ENCODE data around the gene USP53.
A peak's percentile ranks its signal among the peaks of the same experiment; 100 is the strongest.
"Not testable (repeated sequence)": the region's sequence is repeated elsewhere in the genome, so short reads cannot be mapped to it uniquely, and the experiment has no call there.

USP53 gene

DNA sequence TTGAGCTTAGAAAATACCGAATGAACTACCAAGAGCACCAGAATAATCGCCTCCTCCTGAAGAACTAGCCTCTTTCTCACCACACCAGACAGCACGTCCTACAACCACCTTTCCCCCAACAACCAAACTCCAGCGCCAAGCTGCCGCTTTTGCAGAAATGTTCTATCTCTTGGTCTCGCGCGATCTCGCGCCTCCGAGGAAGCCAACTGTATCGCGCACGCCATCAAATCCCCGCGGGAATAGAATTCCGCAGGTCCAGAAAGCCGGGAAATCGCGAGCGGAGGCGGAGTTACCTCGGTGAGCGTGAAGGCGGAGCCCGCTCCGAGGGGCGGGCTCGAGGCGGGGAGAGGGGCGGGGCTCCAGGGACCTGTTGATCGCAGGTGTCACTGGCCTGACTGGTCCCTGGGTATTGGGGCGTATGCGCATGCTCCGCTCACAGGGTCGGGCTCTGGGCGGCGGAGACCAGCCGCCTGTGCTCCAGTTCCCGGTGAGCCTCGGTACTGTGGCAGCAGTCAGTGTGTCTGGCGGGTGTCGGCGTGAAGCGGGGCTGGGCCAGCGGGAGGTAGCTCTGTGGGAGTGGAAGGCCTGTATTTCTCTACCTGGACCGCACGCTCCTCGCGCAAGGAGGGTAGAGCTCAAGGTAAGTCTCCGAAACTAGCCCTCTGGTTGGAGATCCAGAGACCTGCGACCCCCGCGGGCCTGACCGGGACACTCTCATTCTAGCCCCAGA, at the start of gene USP53:
TSS of gene USP53 (plus strand) at position 480 of the 730 bp plus-strand sequence. CDS start 27,047 bp downstream, outside the sequence.
- peak; percentile 97 for DNase-seq (ENCODE audit: low read depth in 1 of 2, low spot score in 1 of 2)

DNA sequence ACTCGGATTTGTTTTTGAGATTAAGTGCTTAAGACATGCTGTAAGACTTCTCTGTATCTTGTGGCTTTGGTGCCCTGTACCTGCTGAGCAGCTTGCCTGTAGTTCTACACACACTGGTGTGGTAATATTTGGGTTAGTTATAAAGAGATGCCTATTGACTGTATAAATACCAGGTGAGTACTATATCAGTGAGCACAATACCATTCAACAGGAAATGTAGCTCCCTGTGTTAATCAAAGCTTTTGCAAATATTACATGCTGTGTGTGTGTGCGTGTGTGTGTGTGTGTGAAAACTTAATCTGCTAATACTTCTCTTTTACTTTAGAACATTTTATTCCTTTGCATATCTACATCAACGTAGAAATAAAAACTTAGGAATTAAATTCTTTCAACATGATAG, 46.7 kb upstream of the USP53 start:
- DNase-seq (ENCODE audit: low read depth in 1 of 2, low spot score in 1 of 2) = no peak

DNA sequence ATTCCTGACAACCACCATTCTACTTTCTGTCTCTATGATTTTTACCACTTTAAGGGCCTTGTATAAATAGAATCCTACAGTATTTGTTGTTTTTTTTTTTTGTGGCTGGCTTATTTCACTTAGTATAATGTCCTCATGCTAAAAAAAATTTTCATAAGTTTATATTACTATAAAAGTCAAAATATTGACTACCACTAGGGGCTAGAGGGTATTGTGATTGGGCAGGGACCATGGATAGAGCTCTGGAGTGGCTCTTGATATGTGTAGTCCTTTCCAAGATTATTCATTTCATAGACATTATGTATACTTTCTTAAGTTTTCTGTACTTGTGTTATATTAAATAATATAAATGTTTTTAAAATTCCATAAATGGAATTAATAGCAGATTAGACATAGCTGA, 42.3 kb upstream of the USP53 start:
- DNase-seq (ENCODE audit: low read depth in 1 of 2, low spot score in 1 of 2) = no peak

DNA sequence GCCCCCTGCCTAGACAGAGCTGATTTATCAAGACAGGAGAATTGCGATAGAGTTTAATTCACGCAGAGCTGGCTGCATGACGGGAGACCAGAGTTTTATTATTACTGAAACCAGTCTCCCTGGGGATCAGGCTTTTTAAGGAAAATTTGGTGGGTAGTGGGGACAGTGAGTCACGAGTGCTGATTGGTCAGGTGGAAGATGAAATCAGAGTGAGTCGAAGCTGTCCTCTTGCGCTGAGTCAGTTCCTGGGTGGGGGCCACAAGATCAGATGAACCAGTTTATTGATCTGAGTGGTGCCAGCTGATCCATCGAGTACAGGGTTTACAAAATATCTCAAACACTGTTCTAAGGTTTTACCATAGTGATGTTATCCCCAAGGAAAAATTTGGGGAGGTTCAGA, 40.3 kb upstream of the USP53 start:
- DNase-seq (ENCODE audit: low read depth in 1 of 2, low spot score in 1 of 2) = no peak

DNA sequence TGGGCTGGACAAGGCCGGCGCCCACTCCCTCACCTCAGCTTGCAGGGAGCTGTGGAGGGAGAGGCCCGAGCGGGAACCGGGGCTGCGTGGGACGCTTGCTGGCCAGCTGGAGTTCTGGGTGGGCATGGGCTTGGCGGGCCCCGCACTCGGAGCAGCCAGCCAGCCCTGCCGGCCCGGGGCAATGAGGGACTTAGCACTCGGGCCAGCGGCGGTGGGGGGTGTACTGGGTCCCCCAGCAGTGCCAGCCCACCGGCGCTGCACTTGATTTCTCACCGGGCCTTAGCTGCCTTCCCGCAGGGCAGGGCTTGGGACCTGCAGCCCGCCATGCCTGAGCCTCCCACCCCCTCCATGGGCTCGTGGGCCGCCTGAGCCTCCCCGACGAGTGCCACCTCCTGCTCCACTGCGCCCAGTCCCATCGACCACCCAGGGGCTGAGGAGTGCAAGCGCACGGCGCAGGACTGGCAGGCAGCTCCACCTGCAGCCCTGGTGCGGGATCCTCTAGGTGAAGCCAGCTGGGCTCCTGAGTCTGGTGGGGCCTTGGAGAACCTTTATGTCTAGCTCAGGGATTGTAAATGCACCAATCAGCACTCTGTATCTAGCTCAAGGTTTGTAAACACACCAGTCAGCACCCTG, 38.7 kb upstream of the USP53 start:
- not testable (repeated sequence) for DNase-seq (ENCODE audit: low read depth in 1 of 2, low spot score in 1 of 2)

DNA sequence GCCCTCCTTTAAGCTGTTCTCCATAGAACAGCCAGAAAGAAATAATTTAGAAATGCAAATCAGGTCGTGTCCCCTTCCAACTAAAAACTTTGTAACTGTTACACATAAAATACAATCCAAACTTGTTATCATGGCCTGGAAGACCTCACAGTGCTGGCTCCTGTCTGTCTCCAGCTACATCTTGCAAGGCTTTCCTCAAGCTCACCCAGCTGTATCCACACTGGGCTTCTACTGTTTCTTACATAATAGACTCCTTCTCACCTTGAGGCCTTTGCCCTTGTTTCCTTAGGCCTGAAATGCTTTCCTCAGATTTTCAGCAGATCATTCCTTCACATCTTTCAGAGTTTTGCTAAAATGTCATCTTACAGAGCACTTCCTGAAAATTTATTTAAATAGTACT, 33.5 kb upstream of the USP53 start:
- no peak for DNase-seq (ENCODE audit: low read depth in 1 of 2, low spot score in 1 of 2)

DNA sequence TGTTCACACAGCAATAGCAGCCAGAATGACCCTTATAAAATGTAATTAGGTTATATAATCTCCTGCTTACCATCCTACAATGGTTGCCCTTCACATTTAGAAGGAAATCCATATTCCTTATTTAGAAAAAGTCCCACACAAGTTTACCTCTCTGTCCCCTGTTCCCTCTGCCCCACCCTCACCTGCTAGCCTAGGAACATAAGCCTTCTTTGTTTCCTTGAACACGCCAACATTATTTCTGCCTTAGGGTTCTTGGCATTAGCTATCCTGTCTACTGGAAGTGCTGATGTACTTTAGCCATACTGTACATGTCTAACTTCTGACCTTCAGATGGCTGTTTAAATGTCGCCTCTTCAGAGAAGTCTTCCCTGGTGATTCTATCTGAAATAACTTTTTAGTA, 28.4 kb upstream of the USP53 start:
- DNase-seq (ENCODE audit: low read depth in 1 of 2, low spot score in 1 of 2) = no peak

DNA sequence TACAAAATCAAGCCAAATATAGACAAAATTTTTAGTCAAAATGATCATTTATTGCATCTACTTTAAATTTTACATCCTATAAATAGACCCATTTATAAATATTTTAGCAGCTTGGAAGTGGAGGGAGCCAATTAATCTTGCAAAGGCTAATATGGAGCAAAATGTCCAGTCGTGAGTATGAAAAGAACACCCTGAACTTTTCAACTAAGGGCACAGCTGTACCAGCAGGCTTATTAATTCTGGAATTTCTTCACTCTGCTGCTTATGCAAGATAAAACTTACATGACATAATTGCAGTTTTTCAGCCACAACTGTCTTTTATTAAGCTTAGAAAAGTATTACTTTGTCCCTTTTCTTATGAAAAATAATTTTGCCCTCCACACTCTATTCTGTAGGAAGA, 22.9 kb upstream of the USP53 start:
- no peak for DNase-seq (ENCODE audit: low read depth in 1 of 2, low spot score in 1 of 2)

DNA sequence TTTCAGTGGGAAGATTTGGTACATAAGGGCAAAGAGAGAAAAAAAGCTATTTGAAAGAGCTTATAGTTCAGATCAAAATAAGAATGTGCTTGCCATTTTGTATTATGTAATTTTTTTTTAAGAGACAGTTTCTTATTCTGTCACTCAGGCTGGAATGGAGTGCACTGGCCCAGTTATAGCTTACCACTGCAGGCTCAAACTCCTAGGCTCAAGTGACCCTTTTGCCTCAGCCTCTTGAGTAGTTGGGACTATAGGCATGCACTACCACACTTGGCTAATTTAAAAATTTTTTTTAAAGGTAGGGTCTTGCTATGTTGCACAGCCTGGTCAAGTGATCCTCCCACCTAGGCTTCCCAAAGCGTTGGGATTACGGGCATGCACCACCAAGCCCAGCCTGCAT, 22.2 kb upstream of the USP53 start:
- DNase-seq (ENCODE audit: low read depth in 1 of 2, low spot score in 1 of 2) = no peak

DNA sequence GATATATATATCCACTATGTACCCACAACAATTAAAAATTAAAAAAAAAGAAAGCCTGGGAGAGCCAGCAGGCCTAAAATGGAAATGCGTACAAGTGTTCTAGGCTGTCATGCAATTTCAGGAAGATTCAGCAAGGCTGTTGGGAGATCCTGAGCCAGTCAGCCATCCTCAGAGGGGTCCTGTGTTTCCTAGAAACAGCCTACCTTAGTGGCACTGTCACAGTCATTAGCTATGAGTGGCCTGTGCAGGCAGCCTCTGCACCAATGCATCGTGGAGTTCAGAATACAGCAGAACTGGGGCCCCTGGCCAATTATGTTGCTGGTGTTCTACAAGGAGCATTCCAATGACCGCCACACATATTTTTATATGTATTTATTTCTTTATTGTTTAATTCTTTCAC, 21.0 kb upstream of the USP53 start:
- no peak for DNase-seq (ENCODE audit: low read depth in 1 of 2, low spot score in 1 of 2)

DNA sequence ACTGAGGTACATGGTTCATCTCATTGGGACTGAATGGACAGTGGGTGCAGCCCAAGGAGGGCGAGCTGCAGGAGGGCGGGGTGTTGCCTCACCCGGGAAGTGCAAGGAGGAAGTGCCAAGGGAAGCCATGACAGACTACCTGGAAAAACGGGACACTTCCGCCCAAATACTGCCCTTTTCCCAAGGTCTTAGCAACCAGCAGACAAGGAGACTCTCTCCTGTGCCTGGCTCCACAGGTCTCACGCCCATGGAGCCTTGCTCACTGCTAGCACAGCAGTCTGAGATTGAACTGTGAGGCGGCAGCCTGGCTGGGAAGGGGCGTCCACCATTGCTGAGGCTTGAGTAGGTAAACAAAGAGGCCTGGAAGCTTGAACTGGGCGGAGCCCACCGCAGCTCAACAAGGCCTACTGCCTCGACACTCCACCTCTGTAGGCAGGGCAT, 14.7 kb upstream of the USP53 start:
- DNase-seq (ENCODE audit: low read depth in 1 of 2, low spot score in 1 of 2) = no peak

DNA sequence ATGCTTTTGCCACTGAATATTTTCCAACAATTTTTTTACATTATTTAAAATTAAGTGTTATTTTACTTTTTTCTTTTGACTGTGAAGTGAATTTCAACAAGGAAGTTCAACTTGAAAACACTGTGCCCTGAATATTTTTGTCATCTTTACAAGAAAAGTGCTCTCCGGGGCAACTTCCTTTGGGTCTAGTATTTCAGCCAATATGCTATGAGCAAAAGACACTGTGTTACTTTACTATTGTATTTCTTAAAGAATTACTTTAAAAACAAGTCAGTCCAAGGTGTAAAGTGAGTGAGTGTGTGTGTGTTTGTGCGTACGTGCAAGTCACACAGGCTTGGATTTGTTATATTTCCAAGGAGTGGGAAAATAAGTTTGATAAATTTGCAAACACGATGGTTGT, 7.6 kb upstream of the USP53 start:
- no peak for DNase-seq (ENCODE audit: low read depth in 1 of 2, low spot score in 1 of 2)

DNA sequence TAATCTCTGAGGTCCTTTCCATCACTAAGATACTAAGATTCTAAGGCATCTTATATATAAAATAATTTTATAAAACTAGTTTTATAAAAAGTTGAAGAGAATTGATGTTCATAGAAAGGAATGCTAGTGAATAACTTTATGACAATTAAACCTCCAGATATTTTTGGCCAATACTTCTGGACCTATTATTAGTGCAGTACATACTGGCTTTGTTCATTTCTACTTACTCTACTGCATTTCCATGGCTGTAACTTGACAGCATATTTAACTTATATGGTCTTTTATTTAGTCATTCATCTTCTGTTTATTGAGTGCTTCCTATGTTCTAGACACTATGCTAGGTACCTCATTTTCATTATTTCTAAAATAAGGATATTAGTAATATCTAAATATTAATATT, 6.8 kb upstream of the USP53 start:
- DNase-seq (ENCODE audit: low read depth in 1 of 2, low spot score in 1 of 2) = no peak

DNA sequence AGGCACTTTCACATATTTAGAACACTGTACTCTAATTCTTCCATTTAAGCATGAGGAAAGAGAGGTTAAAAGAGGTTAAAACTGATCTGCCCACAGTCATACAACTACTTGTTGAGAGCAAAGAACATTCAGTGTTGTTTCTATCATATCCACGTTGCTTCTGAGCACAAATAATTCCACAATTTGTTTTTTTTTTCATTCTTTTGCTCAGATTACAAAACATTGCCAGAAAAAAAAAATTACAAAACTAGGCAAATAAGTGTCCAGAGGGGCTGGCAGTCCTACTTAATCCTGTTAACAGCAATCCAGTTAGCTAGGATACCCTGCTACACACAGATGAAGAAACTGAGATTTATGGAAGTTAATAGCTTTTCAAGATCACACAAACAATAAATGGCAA, 6.3 kb upstream of the USP53 start:
- DNase-seq (ENCODE audit: low read depth in 1 of 2, low spot score in 1 of 2) = no peak

DNA sequence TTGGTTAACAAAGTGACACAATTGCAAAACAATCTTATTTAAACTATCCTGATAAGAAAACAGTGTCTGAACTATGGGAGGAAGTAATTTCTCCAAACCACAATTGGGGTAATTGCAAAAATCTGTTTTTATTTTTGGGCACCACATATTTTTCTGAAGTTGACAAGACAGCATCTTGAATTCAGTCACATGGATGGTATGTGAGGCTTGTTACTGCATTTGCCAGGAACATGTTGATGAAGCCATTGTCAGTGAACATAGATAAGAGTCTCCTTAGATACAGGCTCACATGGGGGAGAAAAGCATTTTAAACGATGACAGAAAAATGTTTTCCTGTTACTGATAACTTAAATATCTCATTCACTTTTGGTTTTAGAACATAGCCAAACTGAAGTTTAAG, 5.5 kb upstream of the USP53 start:
- no peak for DNase-seq (ENCODE audit: low read depth in 1 of 2, low spot score in 1 of 2)

DNA sequence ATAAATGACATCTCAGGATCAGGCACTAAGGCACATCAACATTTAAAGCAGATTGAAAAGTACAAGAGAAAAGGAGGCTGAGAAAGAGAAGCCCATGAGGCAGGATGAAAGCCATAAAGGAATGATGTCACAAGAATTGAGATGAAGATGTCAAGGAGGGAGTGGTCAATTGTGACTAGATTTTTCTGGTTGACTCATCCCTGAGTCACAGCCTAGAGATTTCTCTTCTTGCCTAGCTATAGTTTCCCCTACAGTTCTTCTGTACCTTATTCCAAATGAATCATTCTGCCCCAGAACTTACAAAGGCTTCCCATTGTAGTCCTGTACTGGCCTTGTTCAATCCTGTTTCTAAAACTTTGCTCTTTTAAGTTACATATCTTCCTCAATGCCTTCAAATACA, 3.4 kb upstream of the USP53 start:
- peak in 1 of 2 donors; percentile 75 for DNase-seq (ENCODE audit: low read depth in 1 of 2, low spot score in 1 of 2)

DNA sequence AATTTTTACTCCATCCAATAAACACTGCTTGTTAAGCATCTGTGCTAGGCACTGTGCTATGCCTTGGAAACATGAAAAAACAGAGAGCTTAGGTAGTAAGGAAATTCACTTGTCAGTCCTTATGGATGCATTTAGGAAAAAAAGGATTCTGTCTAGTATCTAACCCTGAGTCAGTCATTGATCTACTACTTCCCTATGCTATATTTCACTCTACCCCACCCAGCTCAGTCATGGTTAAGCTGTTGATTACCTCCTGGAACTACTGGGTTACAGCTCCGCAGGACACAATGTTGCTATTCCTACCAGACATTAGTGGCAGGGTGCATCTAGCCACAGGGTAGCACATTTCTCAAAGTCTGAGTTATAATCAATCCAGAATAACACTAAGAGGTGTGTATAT, 2.9 kb upstream of the USP53 start:
- no peak for DNase-seq (ENCODE audit: low read depth in 1 of 2, low spot score in 1 of 2)

DNA sequence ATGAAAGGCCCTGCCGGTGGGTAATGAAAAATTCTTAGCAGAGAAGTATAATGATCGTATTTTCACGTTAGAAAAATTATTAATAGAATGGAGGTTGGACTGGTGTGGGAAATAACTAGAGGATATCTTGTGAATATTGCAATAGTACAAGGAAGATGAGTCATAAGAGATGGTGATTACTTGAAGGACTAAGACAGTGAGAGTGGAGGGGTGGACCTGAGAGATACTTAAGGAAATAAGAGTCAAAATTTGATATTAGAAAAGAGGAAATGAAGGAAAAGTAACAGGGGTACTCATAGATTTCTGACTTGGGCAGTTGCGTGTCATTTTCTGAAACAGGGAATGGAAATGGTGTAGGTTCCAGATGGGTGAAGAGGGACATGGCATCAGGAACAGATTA, 1.7 kb upstream of the USP53 start:
- DNase-seq (ENCODE audit: low read depth in 1 of 2, low spot score in 1 of 2) = no peak

DNA sequence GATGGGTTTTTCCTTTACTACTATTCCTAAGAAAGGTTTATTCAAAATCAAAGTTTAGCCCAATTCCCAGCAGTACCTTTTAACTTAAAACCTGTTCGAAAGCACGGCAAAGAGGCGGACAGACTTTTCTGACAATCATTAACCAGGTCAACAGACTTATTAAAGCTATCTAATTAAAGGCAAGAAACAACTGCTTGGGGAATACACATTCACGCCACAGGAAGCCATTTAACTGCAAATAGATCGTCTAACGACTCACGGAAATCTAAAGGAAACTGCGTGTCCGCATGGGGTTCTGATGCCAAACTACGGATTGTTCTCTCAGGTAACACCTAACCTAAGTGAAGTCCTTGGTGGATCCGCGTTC, 663 bp upstream of the USP53 start:
- DNase-seq (ENCODE audit: low read depth in 1 of 2, low spot score in 1 of 2) = no peak

DNA sequence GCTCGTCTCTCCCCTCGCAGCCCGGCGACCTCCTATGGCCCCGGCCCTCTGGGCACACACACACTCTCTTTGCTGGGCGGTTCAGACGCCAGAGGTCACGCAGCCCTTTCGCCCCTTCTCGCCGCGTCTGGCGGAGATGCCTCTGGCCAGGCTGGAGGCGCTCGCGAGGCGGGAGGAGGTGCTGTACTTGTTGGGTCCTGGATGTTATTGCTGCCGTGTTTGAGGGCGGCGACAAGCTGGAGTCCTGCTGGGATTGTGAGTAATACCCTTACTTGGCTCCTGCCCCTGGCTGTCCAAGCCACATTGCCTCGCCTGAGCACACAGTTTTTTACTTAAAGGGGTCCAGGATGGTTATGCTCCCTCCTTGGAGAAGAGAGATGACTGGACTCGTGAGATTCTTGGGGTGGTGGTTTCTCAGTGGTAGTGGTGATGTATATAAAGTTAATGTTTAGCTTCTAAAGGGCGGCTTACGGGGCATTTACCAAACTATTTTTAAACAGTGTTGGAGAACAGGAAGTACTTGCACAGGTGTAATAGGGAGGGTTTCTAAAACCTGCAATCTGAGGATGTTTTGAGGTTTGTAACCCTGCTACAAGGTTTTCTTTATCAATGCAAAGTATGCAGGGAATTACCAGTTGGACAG, 572 bp downstream of the USP53 start:
- peak in 1 of 2 donors; percentile 42 for DNase-seq (ENCODE audit: low read depth in 1 of 2, low spot score in 1 of 2)

DNA sequence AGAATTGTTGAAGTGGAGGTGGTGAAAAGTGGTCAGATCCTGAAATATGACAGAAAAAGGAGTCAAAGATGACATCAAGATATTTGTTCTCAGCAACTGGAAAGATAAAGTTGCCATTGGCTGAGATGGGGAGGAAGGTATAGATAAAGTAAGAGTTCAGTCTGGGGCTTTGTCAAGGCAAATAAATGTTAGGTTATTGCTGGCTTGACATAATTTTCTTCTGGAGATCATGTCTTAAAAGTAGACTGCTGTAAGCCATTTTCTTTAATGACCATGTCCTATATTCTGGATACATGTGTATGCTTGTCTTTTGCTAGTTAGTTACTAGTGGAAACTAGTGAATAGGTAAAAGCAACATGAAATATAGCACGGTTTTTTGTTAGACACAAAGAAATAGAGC, 5.6 kb downstream of the USP53 start:
- DNase-seq (ENCODE audit: low read depth in 1 of 2, low spot score in 1 of 2) = no peak

DNA sequence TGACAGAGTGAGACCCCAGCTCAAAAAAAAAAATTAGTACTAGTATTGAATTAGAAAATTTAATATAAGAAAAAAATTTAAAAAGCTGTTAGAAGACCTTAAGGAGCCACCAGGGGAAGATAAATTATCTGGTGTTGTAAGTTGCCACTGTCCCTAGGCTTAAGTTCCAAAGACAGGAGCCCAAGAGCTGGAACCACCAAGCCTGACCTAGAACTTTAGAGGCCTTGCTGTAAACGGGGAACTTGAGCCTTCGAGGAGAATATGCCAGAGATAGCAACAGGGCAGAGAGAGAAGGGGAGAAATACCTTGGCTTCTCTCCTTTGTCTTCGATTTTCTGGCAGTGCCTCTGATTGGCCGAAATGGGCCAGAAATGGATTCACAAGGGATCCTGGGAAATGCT, 8.9 kb downstream of the USP53 start:
- DNase-seq (ENCODE audit: low read depth in 1 of 2, low spot score in 1 of 2) = no peak

DNA sequence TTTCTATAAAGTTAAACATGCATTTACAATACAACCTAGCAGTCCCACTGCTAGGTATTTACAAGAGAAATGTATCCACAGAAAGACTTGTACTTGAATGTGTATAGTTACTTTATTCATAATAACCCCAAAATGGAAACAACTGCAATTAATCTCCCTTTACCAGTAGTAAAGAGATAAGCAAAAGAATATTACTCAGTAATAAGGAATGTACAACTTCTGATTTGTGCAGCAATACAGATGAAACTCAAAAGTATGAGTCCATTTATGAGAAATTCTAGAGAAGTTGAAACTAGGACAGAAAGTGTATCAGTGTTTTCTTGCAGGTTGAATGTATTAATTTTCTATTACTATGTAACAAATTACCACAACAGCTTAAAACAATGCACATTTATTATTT, 15.2 kb downstream of the USP53 start:
- DNase-seq (ENCODE audit: low read depth in 1 of 2, low spot score in 1 of 2) = no peak
